ENCODE results near the gene DDX3X.

DNA sequence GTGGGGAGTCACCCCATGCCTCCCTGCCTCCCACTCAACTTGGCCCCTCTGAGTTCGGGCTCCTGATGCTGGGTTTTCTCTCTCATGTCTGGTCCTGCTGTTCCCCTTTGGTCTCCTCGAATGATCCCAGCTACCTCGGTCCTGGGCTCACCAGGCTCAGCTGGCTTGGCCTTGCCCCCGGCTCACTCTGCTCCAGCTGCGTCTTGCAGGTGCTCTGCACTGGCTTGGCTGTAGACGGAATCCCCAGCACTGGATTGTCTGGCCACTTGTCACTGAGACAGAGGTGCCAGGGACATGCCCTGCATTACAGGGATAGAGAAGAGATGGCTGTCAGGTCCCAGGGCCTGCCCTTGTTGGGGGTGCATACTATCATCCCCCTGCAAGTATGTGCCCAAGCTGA lies 71.6 kb downstream of the DDX3X start:
- no peak for TF ChIP-seq RXRA (CRISPR knock-in tag; IDR thresholded peaks at IDR 0.05)
- no peak for TF ChIP-seq ATF7 (IDR thresholded peaks at IDR 0.05)
- no peak for TF ChIP-seq ATF7 (CRISPR knock-in tag; IDR thresholded peaks at IDR 0.05)
- TF ChIP-seq POLR2A (IDR thresholded peaks at IDR 0.05; ENCODE audit: insufficient read depth in 1 of 2, low read depth in 2 of 2, low read length in 2 of 2) = no peak
- no peak for TF ChIP-seq CTCF (CRISPR knock-in tag; IDR thresholded peaks at IDR 0.05)
- no peak for TF ChIP-seq PPARG (CRISPR knock-in tag; conservative IDR thresholded peaks at IDR 0.05)
- no peak for TF ChIP-seq NCOA2 (CRISPR knock-in tag; IDR thresholded peaks at IDR 0.05)
- no peak for TF ChIP-seq ZNF18 (CRISPR knock-in tag; IDR thresholded peaks at IDR 0.05; ENCODE audit: insufficient replicate concordance)
- TF ChIP-seq ETV5 (CRISPR knock-in tag; IDR thresholded peaks at IDR 0.05; ENCODE audit: borderline replicate concordance) = no peak
- TF ChIP-seq ZSCAN20 (CRISPR knock-in tag; IDR thresholded peaks at IDR 0.05; ENCODE audit: borderline replicate concordance) = no peak
- no peak for TF ChIP-seq MAFF (IDR thresholded peaks at IDR 0.05; ENCODE audit: low read depth, low read length)

Measured in HepG2 (cell line).